GM21381 (cell line): ENCODE data around the gene CRYBA4.

ENCODE experiments used
- ATAC-seq: cut with Tn5 transposase; IDR thresholded peaks from one replicate; pipeline ENCODE4 v1.9.1; 2021; ENCODE audit warnings: mild to moderate bottlenecking, moderate library complexity; ENCODE audit not compliant: unreplicated experiment

The CRYBA4 gene

GRCh38 chr22:26620197-26620596, 1.6 kb upstream of the CRYBA4 start:
- no peak for ATAC-seq

GRCh38 chr22:26623984-26624383, 2.2 kb downstream of the CRYBA4 start:
- no peak for ATAC-seq

GRCh38 chr22:26624803-26625202, 3.0 kb downstream of the CRYBA4 start:
- no peak for ATAC-seq

GRCh38 chr22:26629988-26630761, 8.4 kb downstream of the CRYBA4 start:
- ATAC-seq, result no peak

GRCh38 chr22:26631282-26631681, 9.5 kb downstream of the CRYBA4 start:
- no peak for ATAC-seq

- no peak for ATAC-seq
Measured at GRCh38 chr22:26632422-26633155, 10.8 kb downstream of the CRYBA4 start.

- ATAC-seq, result no peak
Measured at GRCh38 chr22:26634189-26634588, 12.4 kb downstream of the CRYBA4 start.

GRCh38 chr22:26635117-26635516, 13.4 kb downstream of the CRYBA4 start:
- ATAC-seq, result no peak

GRCh38 chr22:26636296-26636695, 14.5 kb downstream of the CRYBA4 start:
- no peak for ATAC-seq

- ATAC-seq, result no peak
Measured at GRCh38 chr22:26642465-26643417, 21.0 kb downstream of the CRYBA4 start.

- no peak for ATAC-seq
Measured at GRCh38 chr22:26643418-26644100, 21.8 kb downstream of the CRYBA4 start.

- ATAC-seq, result no peak
Measured at GRCh38 chr22:26646158-26646557, 24.4 kb downstream of the CRYBA4 start.

GRCh38 chr22:26648011-26648497, 26.3 kb downstream of the CRYBA4 start:
- no peak for ATAC-seq

GRCh38 chr22:26648528-26649388, 27.0 kb downstream of the CRYBA4 start:
- no peak for ATAC-seq

- ATAC-seq, result no peak
Measured at GRCh38 chr22:26650722-26651421, 29.1 kb downstream of the CRYBA4 start.

- ATAC-seq, result no peak
Measured at GRCh38 chr22:26651815-26652214, 30.1 kb downstream of the CRYBA4 start.

GRCh38 chr22:26656891-26657851, 35.4 kb downstream of the CRYBA4 start, which contains the start of gene MIAT:
MIAT (plus strand) TSS chr22:26657588.
- no peak for ATAC-seq

GRCh38 chr22:26658161-26658560, 36.4 kb downstream of the CRYBA4 start:
- ATAC-seq, result no peak
